ENCODE measurements around the gene MFSD2A. TPM values are rescaled to one million over a fixed set of nuclear protein-coding genes. Genes with fewer than 3 reads are reported as not detected.

MFSD2A gene
- polyA plus RNA-seq, 1 of the 3 experiments (the other 2 are of a cell fraction) = 6.3 TPM

DNA sequence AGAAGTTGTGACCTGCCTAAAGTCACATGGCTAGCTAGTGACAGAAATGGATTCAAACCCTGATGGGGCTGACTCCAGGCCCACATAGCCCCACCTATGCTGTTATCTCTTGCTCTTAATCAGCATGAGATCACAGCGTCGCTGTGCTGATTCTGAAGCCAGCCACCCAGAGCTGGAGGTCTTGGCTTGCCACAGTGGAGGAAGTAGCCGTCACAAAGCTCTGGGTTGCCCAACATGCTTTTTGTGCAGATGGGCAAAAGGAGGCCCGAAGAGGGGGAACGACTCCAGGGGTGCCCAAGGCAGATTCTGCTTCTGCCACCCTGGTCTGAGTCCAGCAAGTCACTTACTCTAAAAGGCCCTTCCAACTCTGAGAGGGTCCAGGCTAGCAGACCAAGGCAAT, 14.7 kb upstream of the MFSD2A start:
- 47% methylated on average over 2 of the region's 5 CpGs for WGBS (ENCODE audit: low lambda C conversion rate)
- H3K9ac ChIP-seq = no peak overlapping the region
- no peaks in the 10 kb centered on the region for H3K36me3 ChIP-seq (replicated peaks in 1 of 2; ENCODE audit: control insufficient read depth in 1 of 2, insufficient read depth in 2 of 2, low read length in 1 of 2)
- H2AFZ ChIP-seq (ENCODE audit: low read depth) = no peak overlapping the region
- DNase-seq = no peak
- no peaks in the 10 kb centered on the region for H4K20me1 ChIP-seq (ENCODE audit: insufficient read depth)
- H3K4me2 ChIP-seq = no peak overlapping the region
- no peaks in the 10 kb centered on the region; a peak in 1 of 4 replicates for H3K4me1 ChIP-seq (ENCODE audit: control insufficient read depth in 1 of 2, insufficient read depth in 2 of 2, low read depth in 1 of 2, low read length in 1 of 2)
- H3K9me3 ChIP-seq = no peaks in the 10 kb centered on the region
- H3K27ac ChIP-seq (ENCODE audit: low read depth in 2 of 2, low read length in 1 of 2) = no peak overlapping the region
- no peaks in the 10 kb centered on the region for H3F3A ChIP-seq (replicated peaks; ENCODE audit: insufficient read depth)
- H3K4me3 ChIP-seq (ENCODE audit: low read depth in 2 of 2, low read length in 1 of 2) = no peak overlapping the region
- TF ChIP-seq POLR2AphosphoS5 (IDR thresholded peaks at IDR 0.05; ENCODE audit: low read depth, low read length) = no peak
- no peak for TF ChIP-seq FOXJ3 (CRISPR knock-in tag; IDR thresholded peaks at IDR 0.05)
- no peak for TF ChIP-seq CHD2 (IDR thresholded peaks at IDR 0.05; ENCODE audit: low read length, partially characterized antibody)
- no peak for TF ChIP-seq EZH2phosphoT487 (IDR thresholded peaks at IDR 0.05; ENCODE audit: borderline replicate concordance, low read depth)
- TF ChIP-seq, protein P1, sequence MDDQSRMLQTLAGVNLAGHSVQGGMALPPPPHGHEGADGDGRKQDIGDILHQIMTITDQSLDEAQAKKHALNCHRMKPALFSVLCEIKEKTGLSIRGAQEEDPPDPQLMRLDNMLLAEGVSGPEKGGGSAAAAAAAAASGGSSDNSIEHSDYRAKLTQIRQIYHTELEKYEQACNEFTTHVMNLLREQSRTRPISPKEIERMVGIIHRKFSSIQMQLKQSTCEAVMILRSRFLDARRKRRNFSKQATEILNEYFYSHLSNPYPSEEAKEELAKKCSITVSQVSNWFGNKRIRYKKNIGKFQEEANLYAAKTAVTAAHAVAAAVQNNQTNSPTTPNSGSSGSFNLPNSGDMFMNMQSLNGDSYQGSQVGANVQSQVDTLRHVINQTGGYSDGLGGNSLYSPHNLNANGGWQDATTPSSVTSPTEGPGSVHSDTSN (IDR thresholded peaks at IDR 0.05) = no peak
- no peak for TF ChIP-seq NRF1 (IDR thresholded peaks at IDR 0.05; ENCODE audit: low read depth, low read length)
- TF ChIP-seq RFX5 (IDR thresholded peaks at IDR 0.05; ENCODE audit: low read length) = no peak
- no peak for TF ChIP-seq GABPA (IDR thresholded peaks at IDR 0.05; ENCODE audit: low read depth)
- no peak for TF ChIP-seq FOSL2 (IDR thresholded peaks at IDR 0.05; ENCODE audit: borderline replicate concordance, low read depth)
- no peak for TF ChIP-seq MXI1 (IDR thresholded peaks at IDR 0.05; ENCODE audit: low read depth, low read length)
- no peak for TF ChIP-seq TAF1 (IDR thresholded peaks at IDR 0.05; ENCODE audit: borderline replicate concordance, low read depth, low read length)
- no peak for TF ChIP-seq EP300 (IDR thresholded peaks at IDR 0.05; ENCODE audit: borderline replicate concordance in 1 of 2, low read depth in 1 of 2, low read length in 1 of 2)
- no peak for TF ChIP-seq FOXM1 (IDR thresholded peaks at IDR 0.05; ENCODE audit: low read depth)
- TF ChIP-seq, protein P2, sequence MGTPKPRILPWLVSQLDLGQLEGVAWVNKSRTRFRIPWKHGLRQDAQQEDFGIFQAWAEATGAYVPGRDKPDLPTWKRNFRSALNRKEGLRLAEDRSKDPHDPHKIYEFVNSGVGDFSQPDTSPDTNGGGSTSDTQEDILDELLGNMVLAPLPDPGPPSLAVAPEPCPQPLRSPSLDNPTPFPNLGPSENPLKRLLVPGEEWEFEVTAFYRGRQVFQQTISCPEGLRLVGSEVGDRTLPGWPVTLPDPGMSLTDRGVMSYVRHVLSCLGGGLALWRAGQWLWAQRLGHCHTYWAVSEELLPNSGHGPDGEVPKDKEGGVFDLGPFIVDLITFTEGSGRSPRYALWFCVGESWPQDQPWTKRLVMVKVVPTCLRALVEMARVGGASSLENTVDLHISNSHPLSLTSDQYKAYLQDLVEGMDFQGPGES (IDR thresholded peaks at IDR 0.05; ENCODE audit: low read depth, low read length) = no peak
- TF ChIP-seq TCF12 (IDR thresholded peaks at IDR 0.05) = no peak
- TF ChIP-seq NFIC (IDR thresholded peaks at IDR 0.05; ENCODE audit: borderline replicate concordance) = no peak
- TF ChIP-seq RCOR1 (IDR thresholded peaks at IDR 0.05; ENCODE audit: low read length) = no peak
- TF ChIP-seq, protein P3, sequence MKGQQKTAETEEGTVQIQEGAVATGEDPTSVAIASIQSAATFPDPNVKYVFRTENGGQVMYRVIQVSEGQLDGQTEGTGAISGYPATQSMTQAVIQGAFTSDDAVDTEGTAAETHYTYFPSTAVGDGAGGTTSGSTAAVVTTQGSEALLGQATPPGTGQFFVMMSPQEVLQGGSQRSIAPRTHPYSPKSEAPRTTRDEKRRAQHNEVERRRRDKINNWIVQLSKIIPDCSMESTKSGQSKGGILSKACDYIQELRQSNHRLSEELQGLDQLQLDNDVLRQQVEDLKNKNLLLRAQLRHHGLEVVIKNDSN (IDR thresholded peaks at IDR 0.05; ENCODE audit: borderline replicate concordance, low read depth) = no peak
- TF ChIP-seq TEAD4 (IDR thresholded peaks at IDR 0.05; ENCODE audit: borderline replicate concordance, insufficient read depth) = no peak
- H3K27me3 ChIP-seq (ENCODE audit: insufficient read depth) = peaks cover 5% of the 10 kb centered on the region; the same call in 1 of the 2 replicates
- CTCF ChIA-PET = interaction anchor here (0.5 to 1.0 kb wide), 2 partner anchors 13 to 21 kb away, joined by 3 to 4 read pairs; no protein-coding TSS in a partner anchor
- no peaks in the 10 kb centered on the region for H3K79me2 ChIP-seq (ENCODE audit: insufficient read depth)
- POLR2A ChIA-PET = no interaction called here
- H3K9me2 ChIP-seq = no peaks in the 10 kb centered on the region

Measured in SK-N-SH (cell line).